ENCODE measurements around the gene CES1.
"Not testable (repeated sequence)": the region's sequence is repeated elsewhere in the genome, so short reads cannot be mapped to it uniquely, and the experiment has no call there.

Gene CES1

DNA sequence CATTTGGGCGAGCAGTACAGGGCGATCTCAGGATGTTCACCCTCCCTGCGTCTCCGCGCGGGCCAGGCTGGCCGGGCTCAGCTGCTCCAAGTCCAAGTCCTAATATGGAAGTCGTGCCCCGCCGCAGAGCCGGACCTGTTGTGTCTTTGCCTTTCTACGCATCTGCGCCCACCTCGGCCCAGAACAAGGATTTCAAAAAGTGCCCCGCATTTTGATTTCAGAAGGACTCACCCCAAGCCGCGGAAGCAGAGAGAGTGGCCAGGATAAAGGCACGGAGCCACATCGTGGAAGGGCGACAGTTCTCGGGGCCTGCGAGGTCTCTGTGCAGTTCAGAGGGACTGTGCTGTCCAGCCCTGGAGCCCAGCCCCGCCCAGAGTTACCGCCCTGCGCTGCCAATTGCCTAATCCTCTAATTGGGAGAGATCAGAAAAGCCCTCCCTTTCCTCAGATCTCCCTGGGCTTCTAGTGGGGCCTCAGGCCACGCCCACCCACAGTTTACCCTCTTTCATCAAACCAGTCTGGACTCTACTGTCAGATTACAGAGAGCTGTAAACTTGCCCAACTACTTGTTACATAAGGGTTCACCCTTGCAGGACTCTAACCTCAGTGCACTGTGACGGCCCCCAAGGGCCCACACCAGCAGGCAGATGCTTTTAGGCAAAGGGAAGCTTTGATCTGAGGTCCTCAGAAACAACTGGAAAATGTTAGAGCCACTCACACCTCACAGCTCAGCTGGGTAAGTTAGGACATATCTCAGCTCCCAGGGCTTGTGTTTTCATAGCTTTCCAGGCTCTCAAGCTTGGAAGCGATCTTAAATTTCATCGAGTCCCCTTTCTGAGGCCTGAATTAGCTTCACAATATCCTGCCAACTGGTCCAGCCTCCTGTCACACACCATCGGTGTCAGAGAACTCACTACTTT, at the start of gene CES1:
TSS of gene CES1 (minus strand) at position 324 of the 919 bp plus-strand sequence. CDS start at position 283, 41 bp downstream.
- DNase-seq (ENCODE audit: low read depth) = no peak

DNA sequence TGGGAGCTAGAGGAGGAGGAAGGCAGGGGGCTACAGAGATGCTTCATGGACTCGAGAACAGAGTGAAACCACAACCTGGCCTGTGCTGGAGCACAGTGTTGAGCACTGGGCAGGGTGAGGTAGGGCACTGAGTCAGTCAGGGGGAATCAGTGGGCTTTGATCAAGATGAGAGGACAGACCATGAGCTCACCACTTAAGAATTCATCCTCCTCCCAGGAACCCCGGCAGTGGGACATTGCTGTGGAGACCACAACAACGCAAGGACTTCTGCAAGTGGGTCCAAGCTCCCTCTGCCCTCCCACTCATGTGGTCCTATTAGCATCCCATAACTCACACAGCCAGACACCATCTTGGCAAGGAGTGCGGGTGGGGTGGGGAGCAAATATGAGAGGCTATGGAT, 44.0 kb upstream of the CES1 start:
- DNase-seq (ENCODE audit: low read depth) = no peak

DNA sequence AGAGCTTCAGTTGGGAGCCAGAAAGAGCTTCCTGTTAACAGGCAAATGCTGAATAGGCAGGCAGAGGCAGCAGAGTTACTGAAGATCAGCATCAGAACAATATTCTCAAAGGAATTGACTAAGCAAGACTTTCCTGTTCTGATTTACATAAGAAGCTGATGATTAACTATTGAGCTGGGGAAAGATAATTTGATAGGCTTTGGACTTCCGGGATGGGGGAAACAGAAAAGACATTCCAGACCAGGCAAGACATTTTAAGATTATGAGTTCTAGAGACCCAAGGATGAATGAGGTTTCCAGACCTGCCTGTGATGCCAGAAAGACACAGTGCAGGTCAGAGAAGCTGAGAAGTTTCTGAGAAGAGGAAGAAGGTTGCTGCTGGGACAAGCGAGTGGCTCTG, 42.4 kb upstream of the CES1 start, which contains the start of gene CES5A:
TSS of gene CES5A (minus strand) at position 101 of the 400 bp plus-strand sequence. CDS start 152 bp downstream, outside the sequence.
- DNase-seq (ENCODE audit: low read depth) = no peak

DNA sequence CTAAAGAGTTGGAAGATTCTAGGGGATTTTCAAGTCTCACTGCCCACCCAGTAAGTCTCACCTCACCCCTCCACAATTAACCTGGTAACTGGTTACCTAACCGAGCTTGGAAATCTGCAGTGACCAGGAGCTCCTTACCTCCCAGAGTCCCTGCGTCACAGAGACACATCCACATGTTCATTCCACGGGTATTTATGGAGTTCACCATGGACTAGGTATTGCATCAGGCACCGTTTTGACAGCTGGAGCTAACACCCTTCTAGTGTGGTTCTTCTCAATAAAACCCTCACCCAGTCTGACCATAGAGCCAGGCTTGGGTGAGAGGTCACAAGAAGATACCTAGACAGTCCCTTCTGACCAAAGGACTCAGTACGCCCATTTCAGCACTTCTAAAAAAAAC, 40.2 kb upstream of the CES1 start:
- no peak for DNase-seq (ENCODE audit: low read depth)

DNA sequence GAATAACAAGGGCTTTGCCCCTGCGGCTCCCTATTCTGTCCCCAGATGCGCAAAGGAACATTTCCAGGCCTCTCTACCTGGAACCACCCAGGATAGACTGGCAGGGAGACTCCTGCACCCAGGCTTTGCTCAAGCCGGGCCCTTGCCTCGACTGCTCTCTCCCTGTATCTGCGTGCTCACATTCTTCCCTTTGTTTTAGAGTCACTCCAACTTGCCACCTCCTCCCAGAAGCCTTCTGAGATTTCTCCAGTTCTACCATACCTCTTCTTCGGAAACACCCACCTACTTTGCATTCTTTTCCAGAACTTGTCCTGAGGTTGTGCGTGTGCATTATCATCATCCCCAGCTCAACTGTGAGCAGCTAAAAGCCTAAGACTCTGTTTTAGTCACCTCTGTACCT, 39.2 kb upstream of the CES1 start:
- DNase-seq (ENCODE audit: low read depth) = no peak

DNA sequence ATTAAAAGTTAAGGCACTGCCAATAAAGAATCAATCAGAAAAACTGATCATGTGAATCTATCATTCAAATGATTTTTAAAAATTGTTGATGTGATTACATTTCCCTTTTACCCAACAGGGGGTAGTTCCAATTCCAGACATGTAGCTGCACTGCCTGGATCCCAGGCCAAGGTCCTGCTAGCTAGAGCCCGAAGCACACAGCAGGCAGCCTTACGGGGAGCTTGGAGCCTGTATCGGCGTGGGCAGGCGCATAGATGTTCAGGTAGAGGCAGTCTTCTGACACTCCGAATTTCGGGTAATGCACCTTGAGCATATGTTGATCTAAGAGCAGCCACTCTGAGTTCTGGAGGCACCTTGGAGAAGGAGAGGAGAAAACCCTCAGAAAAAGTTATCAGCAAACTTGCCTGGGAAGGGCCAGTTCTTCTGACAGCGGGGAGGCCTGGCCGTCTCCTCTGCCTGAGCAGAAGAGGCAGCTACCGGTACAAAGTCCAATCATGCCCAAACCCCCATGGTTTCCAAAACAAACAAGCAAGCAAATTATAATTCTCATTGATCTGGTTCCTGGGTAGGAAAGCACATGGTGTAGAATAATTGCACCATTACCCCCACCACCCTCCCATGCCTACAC, 38.6 kb upstream of the CES1 start:
- no peak for DNase-seq (ENCODE audit: low read depth)

DNA sequence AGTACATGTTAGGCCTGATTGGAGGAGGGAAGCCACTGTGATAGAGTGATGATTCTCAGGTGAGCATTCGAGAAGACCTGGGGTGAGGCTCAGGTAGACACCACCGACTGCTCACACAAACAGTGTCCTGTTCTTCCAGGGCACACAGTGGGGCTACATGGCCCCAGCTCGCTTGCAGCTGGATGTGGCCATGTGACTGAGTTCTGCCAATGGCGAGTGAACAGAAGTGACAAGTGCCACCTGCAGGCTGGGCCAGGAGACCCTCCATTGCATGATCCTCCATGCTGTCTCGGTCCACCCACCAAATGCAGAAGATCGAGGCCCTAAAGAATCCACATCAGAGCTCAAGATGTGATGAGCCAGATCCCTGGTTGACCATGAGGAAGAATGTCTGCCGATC, 36.1 kb upstream of the CES1 start:
- no peak for DNase-seq (ENCODE audit: low read depth)

DNA sequence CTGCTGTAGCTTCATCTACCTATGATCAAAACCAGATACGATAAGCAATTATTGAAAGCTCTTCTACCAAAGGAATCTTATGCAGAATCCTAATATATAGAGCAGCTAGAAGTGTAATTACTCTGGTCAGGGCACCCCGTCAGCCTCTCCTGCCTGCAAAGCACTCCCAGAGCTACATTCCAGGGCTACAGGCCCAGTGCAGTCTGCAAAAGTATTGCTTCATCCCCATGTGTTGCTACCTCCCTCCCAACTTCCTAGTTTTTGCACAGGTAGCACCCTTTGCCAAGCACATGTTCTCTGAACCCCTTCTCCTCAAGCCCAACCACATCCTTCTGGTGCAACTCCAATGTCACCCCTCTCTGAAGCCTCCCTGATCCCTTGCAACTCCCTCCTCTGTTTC, 35.2 kb upstream of the CES1 start:
- no peak for DNase-seq (ENCODE audit: low read depth)

DNA sequence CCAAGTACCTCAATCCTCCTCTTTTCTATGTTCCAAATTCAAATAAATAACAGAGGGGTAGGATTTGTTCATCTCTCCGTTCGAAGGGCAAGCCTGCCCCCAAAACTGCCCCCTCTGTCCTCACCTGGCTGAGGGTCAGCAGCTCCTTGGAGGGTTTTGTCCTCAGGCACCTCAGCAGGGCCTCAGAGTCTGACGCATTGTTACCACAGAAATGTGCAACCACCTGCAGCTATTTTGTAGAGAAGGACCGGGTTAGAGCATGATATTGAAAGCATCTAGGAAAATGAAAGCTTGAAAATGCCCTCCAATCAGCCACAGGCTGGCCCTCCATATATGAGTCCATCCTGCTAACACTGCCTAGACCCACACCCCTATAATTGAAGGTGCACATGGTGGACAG, 28.4 kb upstream of the CES1 start:
- DNase-seq (ENCODE audit: low read depth) = no peak

DNA sequence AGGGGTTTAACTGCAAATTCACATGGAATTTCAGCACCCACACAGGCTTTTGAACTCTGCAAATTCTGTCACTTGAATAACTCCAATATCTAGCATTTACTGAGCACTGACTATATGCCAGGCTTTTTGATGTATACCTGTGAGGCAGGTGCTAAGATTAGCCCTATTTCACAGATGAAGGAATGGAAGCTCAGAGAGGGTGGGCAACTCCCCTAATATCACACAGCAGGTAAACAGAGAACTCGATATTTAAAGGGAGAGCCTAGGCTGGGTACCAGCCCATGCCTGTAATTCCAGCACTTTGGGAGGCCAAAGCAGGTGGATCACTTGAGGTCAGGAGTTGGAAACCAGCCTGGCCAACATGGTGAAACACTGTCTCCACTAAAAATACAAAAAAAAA, 24.8 kb upstream of the CES1 start:
- DNase-seq (ENCODE audit: low read depth) = not testable (repeated sequence)

DNA sequence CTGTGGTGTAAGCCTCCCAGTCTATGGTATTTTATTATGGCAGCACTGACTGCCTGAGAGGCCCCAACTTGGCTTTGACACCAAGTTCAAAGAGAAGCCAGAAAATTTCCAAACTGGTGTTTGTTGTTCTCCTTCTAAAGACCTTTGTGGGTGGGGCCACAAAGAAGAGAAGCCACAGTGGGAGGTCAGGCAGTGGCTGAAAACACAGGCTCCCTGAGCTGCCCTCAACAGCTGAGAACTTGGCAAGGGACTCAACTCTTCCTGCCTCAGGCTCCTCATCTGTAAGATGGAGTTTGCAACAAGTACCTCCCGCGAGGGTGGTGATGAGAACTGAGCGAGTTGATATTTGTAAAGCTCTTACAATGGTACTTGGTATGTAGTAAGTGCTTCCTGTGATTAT, 24.1 kb upstream of the CES1 start:
- no peak for DNase-seq (ENCODE audit: low read depth)

DNA sequence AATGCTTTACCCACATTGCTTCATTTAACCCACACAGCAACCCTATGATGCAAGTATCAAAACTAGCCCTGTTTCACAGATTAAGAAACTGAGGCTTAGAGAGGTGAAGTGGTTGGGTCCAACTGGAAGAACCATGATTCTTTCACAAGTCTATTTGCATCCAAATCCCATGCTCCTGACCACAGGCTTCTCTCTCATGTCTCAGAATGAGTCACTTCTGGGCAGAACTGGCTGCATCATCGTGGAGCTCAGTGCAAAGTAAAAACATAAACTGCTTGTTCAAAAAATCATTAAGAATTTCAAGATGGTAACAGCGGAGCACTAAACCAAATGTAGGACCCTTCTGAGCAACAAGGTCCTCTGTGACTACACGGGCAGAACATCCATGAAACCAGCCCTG, 20.2 kb upstream of the CES1 start:
- peak; percentile 5 for DNase-seq (ENCODE audit: low read depth)

DNA sequence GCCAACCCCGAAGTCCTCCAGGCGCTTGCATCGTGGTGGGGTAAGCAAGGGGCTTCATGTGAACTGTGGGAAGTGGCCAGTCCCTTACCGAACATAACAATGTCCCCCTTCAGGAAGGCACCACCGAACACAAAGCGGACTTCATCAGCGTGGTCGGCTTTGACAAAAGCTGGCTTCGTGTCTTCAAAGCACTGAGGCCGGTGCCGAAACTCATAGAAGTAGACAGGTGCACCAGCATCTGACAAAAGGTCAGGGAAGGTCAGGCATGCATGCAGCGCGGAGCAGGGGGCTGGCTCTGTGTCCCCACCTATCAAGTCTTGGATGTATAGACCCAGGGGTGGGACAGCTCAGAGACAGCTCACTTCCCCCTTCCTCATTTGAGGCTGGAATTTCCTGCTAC, 16.6 kb upstream of the CES1 start:
- DNase-seq (ENCODE audit: low read depth) = no peak

DNA sequence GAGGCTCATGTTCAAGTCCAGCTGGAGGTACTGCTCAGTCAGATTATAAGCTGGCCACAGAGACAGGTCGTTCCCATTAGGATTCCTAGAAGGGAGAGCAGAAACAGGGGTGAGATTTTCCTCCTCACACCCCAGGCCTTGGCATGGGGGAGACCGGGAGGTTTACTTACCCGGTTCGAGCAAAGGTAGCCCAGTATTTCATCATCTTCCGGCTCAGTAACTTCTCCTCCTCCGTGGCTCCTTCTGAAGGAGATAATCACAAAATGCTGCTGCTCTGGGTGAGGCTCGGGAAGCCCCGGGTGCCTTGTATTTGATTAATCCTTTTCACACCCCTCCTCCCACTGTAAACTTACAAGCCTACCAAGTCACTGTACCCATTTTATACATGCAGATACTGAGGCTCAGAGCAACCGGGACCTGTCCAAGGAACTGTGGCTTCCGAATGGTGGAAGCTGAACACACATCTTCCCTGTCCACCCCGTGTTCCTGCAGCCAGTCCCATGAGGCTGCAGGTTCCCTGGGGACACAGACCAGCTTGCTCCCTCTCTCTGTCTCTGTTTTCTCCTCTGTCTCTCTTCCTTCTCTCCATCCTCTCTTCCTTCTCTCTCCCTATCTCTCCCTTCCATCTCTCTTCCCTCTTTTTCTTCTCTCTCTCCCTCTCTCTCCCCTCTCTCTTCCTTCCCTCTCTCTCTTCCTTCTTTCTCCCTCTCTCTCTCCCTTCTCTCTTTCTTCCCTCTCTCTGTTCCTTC, 13.9 kb upstream of the CES1 start:
- no peak for DNase-seq (ENCODE audit: low read depth)

DNA sequence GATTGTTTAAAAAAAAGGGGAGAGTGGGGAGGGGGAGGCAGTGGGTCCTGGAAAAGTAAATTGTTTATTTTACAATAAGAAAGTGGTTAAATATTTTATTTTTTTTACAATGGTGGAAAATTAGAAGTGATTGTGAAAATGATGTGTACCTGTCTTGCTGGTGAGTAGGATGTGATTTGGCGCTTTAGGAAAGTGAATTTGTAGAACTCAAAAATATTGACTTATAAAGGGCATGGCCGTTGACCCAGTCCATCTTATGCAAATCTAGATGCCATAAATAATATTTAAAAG, 10.2 kb upstream of the CES1 start:
- DNase-seq (ENCODE audit: low read depth) = no peak

DNA sequence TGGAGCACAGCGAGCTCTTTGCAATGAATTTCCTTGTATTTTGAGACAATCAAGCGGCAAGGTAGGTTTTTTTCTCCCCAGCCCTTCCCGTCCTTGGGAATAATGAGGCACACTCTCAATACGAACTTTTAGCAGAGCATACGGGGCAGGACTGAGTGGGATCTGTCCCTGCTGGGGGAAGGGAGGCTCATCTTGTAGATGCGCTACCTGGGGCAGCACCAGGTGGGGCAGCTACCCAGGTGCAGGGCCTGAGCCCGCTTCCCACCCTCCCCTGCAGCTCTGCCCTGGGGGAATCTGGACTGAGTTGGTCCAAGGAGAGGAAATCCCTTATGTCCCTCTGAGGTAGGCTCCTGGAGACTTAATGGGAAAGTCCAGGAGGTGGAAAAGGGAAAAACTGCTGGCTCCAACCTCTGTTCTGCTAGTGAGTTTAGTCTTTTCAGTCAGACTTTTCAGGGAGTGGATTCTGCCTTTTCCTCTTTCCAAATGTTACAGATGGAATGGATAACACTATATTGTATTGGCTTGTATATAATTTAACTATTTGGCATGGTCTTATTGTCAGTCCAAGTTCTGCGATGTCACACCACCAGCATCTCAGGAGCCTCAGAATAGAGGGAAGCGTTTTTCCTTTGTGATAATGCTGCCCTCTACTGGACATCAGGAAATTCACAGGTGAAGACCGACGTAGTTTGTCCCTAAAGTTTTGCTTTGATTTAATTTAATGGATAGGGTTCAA, 9.6 kb upstream of the CES1 start:
- peak; percentile 10 for DNase-seq (ENCODE audit: low read depth)

DNA sequence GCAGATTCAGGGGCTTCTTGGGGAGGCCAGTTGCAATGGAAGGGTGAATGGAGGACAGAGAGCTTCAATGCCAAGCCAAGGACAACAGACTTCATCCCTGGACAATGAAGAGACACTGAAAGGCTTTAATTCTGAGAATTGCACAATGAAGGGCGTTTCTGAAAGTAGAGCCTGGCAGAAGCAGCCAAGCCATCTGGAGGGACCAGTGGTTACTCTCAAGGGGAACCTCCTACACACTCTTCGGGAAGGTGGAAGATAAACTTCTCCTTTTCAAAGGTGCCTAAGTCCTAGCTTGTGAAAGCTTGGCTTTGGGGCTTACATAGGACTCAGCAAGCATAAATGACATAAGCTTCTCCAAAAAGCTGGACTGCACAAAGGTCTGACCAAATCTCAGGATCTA, 6.2 kb upstream of the CES1 start:
- no peak for DNase-seq (ENCODE audit: low read depth)

DNA sequence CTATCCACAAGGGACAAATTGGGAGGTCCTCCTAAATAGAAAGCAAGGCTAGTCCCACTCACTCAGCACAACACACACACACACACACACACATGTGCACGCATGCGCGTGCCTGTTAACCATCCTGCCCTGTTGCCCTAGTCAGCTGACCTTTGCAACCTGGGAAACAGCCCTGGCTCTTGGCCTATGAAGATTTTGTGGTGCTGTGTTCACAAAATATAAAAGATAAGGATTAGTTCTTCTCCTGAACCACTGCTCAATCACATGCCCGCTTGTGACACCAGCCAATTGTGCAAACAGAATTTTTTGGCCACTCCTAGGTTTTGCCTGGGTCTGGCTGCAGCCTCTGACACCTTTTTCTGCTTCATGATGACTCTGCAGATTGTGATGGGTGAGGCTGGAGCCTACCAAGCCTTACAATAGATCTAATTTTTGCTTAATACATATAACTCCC, 3.3 kb upstream of the CES1 start:
- DNase-seq (ENCODE audit: low read depth) = no peak

DNA sequence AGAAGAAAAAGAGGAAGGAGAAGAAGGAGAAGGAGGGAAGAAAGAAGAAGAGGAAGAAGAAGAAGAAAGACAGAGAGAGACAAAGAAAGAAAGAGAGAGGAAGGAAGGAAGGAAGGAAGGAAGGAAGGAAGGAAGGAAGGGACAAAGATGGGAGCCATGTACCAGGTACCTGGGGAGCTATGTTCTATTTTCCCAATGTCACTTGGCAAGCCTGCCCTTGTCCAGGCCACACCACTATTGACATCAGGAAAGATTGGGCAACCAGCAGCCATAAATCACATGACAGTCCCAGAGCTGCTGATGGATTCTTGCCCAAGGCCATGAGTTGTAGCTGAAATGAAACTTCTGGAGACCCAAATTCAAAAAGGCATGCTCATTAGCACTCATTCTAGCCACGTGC, 2.7 kb upstream of the CES1 start:
- DNase-seq (ENCODE audit: low read depth) = no peak

DNA sequence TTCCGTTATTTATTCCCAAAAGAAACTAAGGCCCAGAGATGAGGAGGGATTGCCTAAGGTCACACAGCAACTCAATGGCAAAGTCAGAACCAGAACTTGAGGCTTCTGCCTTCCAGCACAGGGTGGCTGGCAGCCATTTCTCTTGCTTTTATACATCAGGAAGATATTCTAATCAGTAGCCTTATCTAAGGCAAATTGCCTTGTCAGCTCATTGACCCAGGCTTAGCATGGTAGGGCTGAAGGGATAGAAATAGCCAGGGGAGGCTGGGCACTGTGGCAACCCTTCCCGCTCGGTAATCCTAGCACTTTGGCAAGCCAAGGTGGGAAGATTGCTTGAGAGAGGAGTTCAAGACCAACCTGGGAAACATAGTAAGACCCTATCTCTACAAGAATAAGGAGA, 2.3 kb upstream of the CES1 start:
- DNase-seq (ENCODE audit: low read depth) = not testable (repeated sequence)

DNA sequence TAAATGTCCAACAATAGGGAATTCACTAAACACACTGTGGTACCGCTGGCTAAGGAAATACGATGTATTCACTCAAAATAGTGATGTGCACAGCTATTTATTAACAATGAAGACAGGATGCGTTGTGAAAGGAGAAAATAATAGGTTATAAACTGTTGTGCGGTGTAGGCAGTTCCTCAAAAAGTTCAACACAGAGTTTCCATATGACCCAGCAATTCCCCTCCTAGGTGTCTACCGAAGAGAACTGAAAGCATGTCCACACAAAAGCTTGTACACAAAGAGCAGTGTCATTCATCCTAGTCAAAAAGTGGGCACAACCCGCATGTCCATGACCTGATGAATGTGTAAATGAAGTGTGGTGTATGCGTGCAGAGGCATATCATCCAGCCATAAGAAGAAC, 1.2 kb upstream of the CES1 start:
- DNase-seq (ENCODE audit: low read depth) = no peak

DNA sequence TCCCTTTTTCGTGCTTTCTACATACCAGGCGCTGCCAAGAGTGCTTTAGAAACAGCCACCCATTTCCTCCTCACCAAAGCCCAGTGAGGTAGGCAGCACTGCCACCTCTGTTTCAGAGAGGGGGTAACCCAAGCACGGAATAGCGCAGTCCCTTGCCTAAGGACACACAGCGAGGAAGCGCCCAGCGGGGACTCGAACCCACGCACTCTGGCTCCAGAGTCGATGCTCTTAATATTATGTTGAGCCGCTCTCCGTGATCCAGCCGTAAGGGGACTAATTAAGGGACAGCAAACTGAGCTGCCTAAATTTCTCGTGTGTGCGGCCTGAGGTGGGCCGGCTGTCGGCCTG, 497 bp downstream of the CES1 start:
- no peak for DNase-seq (ENCODE audit: low read depth)
